Frontal cortex (tissue), 4 donors: ENCODE results near the gene CADM2. TPM values are rescaled to one million over a fixed set of nuclear protein-coding genes. Genes with fewer than 3 reads are reported as not detected.
"Not testable (repeated sequence)": the region's sequence is repeated elsewhere in the genome, so short reads cannot be mapped to it uniquely, and the experiment has no call there.

Source experiments
- DNase-seq, 2 donors: peaks; one replicate each; pipeline ENCODE4 v3.0.0; 2012; ENCODE audit warnings: low spot score in 2 of 2
- FAIRE-seq: peaks from 2 replicates; lab custom pipeline; 2012; peaks lifted over from hg19 to GRCh38; lab: Jason Lieb, UNC
- total RNA-seq: library from RNA; depleted of rRNA; stranded (reverse); fragments of >200 nt; gene quantifications from one replicate; pipeline ENCODE4 v1.2.3, GENCODE V29; 2014
- donor health status: control.
- donor health status: control.
- donor health status: control.

Gene CADM2
- total RNA-seq, 1 donor from 2014 or later: 64.8 TPM

DNA sequence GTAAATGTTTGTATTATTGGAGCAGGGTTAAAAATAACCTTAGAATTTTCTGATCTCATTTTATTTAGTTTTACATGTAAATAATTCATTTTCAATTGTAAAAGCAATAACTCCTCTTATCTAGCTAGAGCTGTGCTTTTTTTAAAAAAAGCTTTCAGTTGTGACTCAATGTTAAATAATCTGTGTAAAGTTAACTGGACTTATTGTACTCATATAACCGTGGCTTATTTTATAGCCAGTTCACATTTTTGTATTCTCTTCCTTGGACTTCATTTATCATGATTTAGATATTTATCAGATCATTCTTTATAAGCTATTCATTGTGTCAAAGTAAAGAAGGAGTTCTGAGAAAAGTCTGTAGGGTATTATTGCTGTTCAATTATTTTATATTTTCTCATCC lies 435.6 kb downstream of the CADM2 start:
- no peak for FAIRE-seq

GRCh38 chr3:85397434-85397833 lies 438.6 kb downstream of the CADM2 start:
- DNase-seq: no peak
- no peak for FAIRE-seq

More for the DNA sequence above, 435.6 kb downstream of the CADM2 start:
- DNase-seq: no peak

- DNase-seq: no peak
- no peak for FAIRE-seq
Observed at GRCh38 chr3:85426121-85426520, 467.3 kb downstream of the CADM2 start.

DNA sequence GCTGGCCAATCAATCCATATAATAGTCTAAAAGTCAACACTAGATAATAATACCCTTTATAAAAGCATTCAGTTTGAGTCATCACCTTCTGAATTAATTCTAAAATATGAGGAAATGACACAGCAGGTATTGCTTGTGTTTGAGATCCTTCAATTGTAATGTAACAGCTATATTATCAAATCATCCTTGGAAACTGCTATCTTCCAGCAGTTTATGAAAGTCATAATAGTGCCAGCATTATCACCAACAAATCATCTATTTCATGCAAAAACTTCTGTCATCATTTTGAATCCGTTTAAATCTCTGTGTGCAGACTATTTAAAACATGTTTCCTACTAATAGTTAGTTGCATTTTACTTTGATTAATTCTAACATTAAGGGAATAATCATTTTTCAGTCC lies 468.7 kb downstream of the CADM2 start:
- FAIRE-seq (no peak), DNase-seq (no peak)

DNA sequence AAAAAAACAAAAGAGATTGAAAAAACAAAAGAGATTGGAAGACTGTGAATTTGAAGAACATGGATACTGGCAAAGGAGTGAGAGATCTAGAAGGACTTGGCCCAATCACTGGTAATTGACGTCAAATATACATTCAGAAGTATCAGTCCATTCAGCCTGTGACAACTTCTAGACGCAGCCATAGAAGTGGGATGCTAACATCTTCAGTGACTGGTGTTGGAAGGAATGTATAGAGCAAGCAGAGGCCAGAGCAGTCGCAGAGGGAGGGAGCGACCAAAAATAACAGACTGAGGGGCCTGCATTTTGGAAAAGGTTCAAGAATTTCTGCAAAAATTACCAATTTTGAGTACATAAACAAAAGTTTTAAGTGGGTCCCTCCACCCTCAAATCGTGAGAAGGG lies 473.3 kb downstream of the CADM2 start:
- DNase-seq: no peak
- FAIRE-seq: no peak

GRCh38 chr3:85433319-85433718 lies 474.5 kb downstream of the CADM2 start:
- no peak for DNase-seq
- no peak for FAIRE-seq

GRCh38 chr3:85455561-85456200 lies 496.9 kb downstream of the CADM2 start:
- DNase-seq: no peak
- FAIRE-seq: no peak

GRCh38 chr3:85474241-85474640 lies 515.5 kb downstream of the CADM2 start:
- no peak for FAIRE-seq
- no peak for DNase-seq

DNA sequence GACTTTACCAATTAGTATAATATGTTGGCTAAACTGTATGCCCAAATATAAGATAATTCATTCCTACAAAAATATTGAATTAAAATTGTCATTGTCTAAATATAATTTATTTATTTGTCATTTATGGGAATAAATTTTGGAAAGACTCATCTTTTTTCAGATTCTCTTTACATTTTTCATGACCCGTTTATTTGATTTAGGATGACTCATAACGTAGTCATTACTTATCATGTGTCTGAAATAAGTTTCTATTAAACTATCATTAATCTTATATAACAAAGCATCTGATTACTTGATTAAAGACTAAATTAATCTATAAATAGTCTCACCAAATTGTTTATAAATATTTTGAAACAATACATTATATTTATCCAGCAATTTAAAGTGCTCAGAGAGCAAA lies 516.6 kb downstream of the CADM2 start:
- FAIRE-seq (peak; percentile 49), DNase-seq (no peak)

GRCh38 chr3:85476891-85477495 lies 518.2 kb downstream of the CADM2 start:
- DNase-seq (no peak), FAIRE-seq (peak; percentile 37)

DNA sequence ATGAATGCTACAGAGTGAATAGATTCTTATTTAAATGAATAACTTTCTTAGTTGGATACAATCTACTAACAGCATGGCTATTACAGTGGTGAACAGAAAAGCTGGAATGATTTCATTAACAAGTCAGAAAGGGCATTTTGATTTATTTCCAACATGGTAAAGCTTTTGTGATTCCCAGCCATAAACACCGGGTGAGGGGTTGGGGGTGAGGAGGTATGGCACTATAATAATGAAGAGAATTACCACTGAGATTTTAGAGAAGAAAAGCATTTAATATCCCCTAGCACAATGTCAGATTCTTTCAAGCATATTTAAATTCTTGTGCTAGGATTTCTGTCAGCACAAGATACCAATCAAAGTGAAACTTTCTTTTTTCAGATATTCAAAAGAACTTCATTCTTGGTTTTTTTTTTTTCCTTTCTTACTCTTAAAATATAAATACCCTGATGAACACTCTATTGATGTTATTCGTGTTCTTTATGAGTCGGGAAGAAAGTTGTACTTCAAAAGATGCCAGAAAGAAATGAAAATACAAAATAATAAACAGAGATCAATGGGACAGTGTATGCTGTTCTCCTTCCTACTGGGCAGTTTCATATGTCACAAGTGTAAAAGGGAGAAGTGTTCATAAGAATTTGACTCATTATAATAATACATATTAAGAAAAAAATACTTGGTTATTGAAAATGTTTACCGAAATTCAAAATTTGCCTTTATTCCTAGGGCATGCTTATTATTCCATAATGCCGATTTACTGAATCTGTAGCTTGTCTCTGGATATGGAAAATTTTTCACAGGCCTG lies 522.8 kb downstream of the CADM2 start:
- DNase-seq: no peak
- FAIRE-seq: peak; percentile 64

DNA sequence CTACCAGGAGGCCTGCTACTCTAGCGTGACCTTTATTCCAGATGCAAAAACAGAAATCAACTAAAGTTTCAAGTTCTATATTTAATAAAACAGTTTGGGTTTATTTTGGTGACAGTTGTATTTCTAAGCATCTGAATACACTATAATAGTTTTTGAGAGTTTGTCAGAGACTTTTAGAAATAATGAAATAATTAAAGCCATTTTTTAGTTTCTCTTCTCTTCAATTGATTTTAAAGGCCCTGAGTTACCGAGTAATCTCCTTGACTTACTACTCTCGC lies 523.4 kb downstream of the CADM2 start:
- FAIRE-seq (no peak), DNase-seq (no peak)

GRCh38 chr3:85483986-85484385 lies 525.2 kb downstream of the CADM2 start:
- FAIRE-seq: no peak
- no peak for DNase-seq

- no peak for FAIRE-seq
Observed at GRCh38 chr3:85487375-85487774, 528.6 kb downstream of the CADM2 start.

GRCh38 chr3:85495602-85496001 lies 536.8 kb downstream of the CADM2 start:
- FAIRE-seq (no peak), DNase-seq (no peak)

More at GRCh38 chr3:85487375-85487774, 528.6 kb downstream of the CADM2 start:
- DNase-seq: no peak

- FAIRE-seq: no peak
- DNase-seq: no peak
Observed at GRCh38 chr3:85498177-85498576, 539.4 kb downstream of the CADM2 start.

- DNase-seq (no peak), FAIRE-seq (no peak)
Observed at GRCh38 chr3:85502148-85502875, 543.5 kb downstream of the CADM2 start.

- DNase-seq, FAIRE-seq: not testable (repeated sequence)
Observed at GRCh38 chr3:85504129-85504784, 545.5 kb downstream of the CADM2 start.

DNA sequence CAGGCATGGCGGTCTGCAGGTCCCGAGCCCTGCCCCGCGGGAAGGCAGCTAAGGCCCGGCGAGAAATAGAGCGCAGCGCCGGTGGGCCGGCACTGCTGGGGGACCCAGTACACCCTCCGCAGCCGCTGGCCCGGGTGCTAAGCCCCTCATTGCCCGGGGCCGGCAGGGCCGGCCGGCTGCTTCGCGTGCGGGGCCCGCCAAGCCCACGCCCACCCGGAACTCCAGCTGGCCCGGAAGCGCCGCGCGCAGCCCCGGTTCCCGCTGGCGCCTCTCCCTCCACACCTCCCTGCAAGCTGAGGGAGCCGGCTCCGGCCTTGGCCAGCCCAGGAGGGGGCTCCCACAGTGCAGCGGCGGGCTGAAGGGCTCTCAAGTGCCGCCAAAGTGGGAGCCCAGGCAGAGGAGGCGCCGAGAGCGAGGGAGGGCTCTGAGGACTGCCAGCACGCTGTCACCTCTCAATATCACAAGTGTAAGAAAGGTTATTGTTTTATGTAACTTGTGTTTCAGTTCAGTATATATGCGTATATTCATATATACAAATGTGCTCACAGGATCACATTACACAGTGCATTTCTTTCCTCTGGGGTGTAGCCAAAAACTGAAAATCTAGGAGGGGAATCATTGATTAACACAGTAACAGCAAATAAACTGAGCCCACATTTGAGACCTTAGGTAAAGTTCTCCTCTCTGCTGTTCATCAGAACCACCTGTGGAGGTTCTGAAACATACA lies 546.2 kb downstream of the CADM2 start:
- not testable (repeated sequence) for FAIRE-seq, DNase-seq
